WTC11 (cell line): ENCODE measurements around the gene PPP1R36. TPM values are rescaled to one million over a fixed set of nuclear protein-coding genes. Genes with fewer than 3 reads are reported as not detected.

Experiments used
- ATAC-seq: fragments of 200-7000 bp; cut with Tn5 transposase; 2 replicates; pipeline ENCODE4 v1.10.0; 2021; ENCODE audit warnings: mild to moderate bottlenecking, moderate library complexity
- CTCF ChIA-PET: fragments of 300-600 bp; sonication (Branson Sonifier 250); formaldehyde crosslinking; loops from one replicate; lab custom pipeline; 2021; ENCODE audit warnings: antibody characterized with exemption; lab: Charles Lee
- POLR2A ChIA-PET: fragments of 350-600 bp; sonication (Branson Sonifier 250); formaldehyde crosslinking; loops from one replicate; lab custom pipeline; 2021; ENCODE audit warnings: antibody characterized with exemption; lab: Charles Lee
- DNase-seq: peaks from one replicate; pipeline ENCODE4 v3.0.0; 2021; ENCODE audit warnings: low spot score
- H3K27ac Mint-ChIP-seq: 2 replicates; pipeline ENCODE4 v1.8.0; 2021; ENCODE audit warnings: mixed read lengths
- H3K27me3 Mint-ChIP-seq: 2 replicates; pipeline ENCODE4 v1.8.0; 2021; ENCODE audit warnings: low read depth, mild to moderate bottlenecking, moderate library complexity, mixed read lengths
- H3K36me3 Mint-ChIP-seq: 2 replicates; pipeline ENCODE4 v1.8.0; 2021; ENCODE audit warnings: mixed read lengths
- H3K4me1 Mint-ChIP-seq: 2 replicates; pipeline ENCODE4 v1.8.0; 2022; ENCODE audit warnings: mixed read lengths
- H3K4me3 Mint-ChIP-seq: 2 replicates; pipeline ENCODE4 v1.8.0; 2021; ENCODE audit warnings: mild to moderate bottlenecking, moderate library complexity, mixed read lengths
- H3K9me3 Mint-ChIP-seq: 2 replicates; pipeline ENCODE4 v1.8.0; 2021; ENCODE audit warnings: mixed read lengths
- ARID4B ChIP-seq: sonication (generic); formaldehyde crosslinking; IDR thresholded peaks from 2 replicates; pipeline ENCODE4 v1.8.0; 2023; ENCODE audit warnings: missing genetic modification reagents, mild to moderate bottlenecking, borderline replicate concordance
- CREB1 ChIP-seq: sonication (generic); formaldehyde crosslinking; IDR thresholded peaks from 2 replicates; pipeline ENCODE4 v1.8.0; 2023; ENCODE audit warnings: mild to moderate bottlenecking, missing genetic modification reagents
- EMX1 ChIP-seq: fragments of 250-450 bp; sonication (Bioruptor Pico); IDR thresholded peaks from 2 replicates; pipeline ENCODE4 v1.8.0; 2021; ENCODE audit warnings: mild to moderate bottlenecking
- FOXJ3 ChIP-seq: sonication (generic); formaldehyde crosslinking; IDR thresholded peaks from 2 replicates; pipeline ENCODE4 v1.9.0; 2021; ENCODE audit warnings: missing genetic modification reagents, mild to moderate bottlenecking, borderline replicate concordance
- FOXK1 ChIP-seq: sonication (generic); formaldehyde crosslinking; IDR thresholded peaks from 2 replicates; pipeline ENCODE4 v1.8.0; 2022; ENCODE audit warnings: mild to moderate bottlenecking, moderate library complexity, missing genetic modification reagents
- GRHL2 ChIP-seq: fragments of 250-450 bp; sonication (Bioruptor Pico); IDR thresholded peaks from 2 replicates; pipeline ENCODE4 v1.8.0; 2022; ENCODE audit warnings: mild to moderate bottlenecking, moderate library complexity; ENCODE audit not compliant: insufficient replicate concordance, severe bottlenecking
- HMGA2 ChIP-seq: fragments of 250-450 bp; sonication (Bioruptor Pico); IDR thresholded peaks from 2 replicates; pipeline ENCODE4 v1.4.0; 2021; ENCODE audit warnings: mild to moderate bottlenecking, moderate library complexity
- KAT7 ChIP-seq: sonication (generic); formaldehyde crosslinking; IDR thresholded peaks from 2 replicates; pipeline ENCODE4 v1.8.1; 2023; ENCODE audit warnings: missing genetic modification reagents, mild to moderate bottlenecking, borderline replicate concordance
- MLX ChIP-seq: sonication (generic); formaldehyde crosslinking; IDR thresholded peaks from 2 replicates; pipeline ENCODE4 v1.8.1; 2023; ENCODE audit warnings: mild to moderate bottlenecking, missing genetic modification reagents, moderate library complexity
- MYBL2 ChIP-seq: sonication (generic); formaldehyde crosslinking; IDR thresholded peaks from 2 replicates; pipeline ENCODE4 v1.8.1; 2023; ENCODE audit warnings: mild to moderate bottlenecking, moderate library complexity, missing genetic modification reagents
- NFATC4 ChIP-seq: fragments of 250-450 bp; sonication (Bioruptor Pico); IDR thresholded peaks from 2 replicates; pipeline ENCODE4 v1.9.0; 2021; ENCODE audit warnings: mild to moderate bottlenecking
- NFYB ChIP-seq: sonication (generic); formaldehyde crosslinking; conservative IDR thresholded peaks from 2 replicates; pipeline ENCODE4 v1.8.0; 2022; ENCODE audit warnings: low read depth, missing genetic modification reagents
- NR3C1 ChIP-seq: sonication (generic); formaldehyde crosslinking; conservative IDR thresholded peaks from 2 replicates; pipeline ENCODE4 v1.8.1; 2023; ENCODE audit warnings: low read depth, mild to moderate bottlenecking, missing genetic modification reagents
- OVOL2 ChIP-seq: fragments of 250-450 bp; sonication (Bioruptor Pico); IDR thresholded peaks from 2 replicates; pipeline ENCODE4 v1.9.0; 2021; ENCODE audit warnings: mild to moderate bottlenecking, borderline replicate concordance
- TCF7 ChIP-seq: sonication (generic); formaldehyde crosslinking; IDR thresholded peaks from 2 replicates; pipeline ENCODE4 v1.8.0; 2022; ENCODE audit warnings: mild to moderate bottlenecking, low read depth, missing genetic modification reagents, moderate library complexity
- ZNF232 ChIP-seq: sonication (generic); formaldehyde crosslinking; IDR thresholded peaks from 2 replicates; pipeline ENCODE4 v1.8.0; 2022; ENCODE audit warnings: mild to moderate bottlenecking, missing genetic modification reagents
- ZNF317 ChIP-seq: sonication (generic); formaldehyde crosslinking; IDR thresholded peaks from 2 replicates; pipeline ENCODE4 v1.8.1; 2023; ENCODE audit warnings: low read depth, mild to moderate bottlenecking, moderate library complexity, missing genetic modification reagents, borderline replicate concordance
- ZNF425 ChIP-seq: fragments of 250-450 bp; sonication (Bioruptor Pico); conservative IDR thresholded peaks from 2 replicates; pipeline ENCODE4 v1.9.0; 2021; ENCODE audit warnings: mild to moderate bottlenecking
- ZNF512 ChIP-seq: sonication (generic); formaldehyde crosslinking; IDR thresholded peaks from 2 replicates; pipeline ENCODE4 v1.8.1; 2022; ENCODE audit warnings: missing genetic modification reagents, borderline replicate concordance
- ZNF671 ChIP-seq: fragments of 250-450 bp; sonication (Bioruptor Pico); IDR thresholded peaks from 2 replicates; pipeline ENCODE4 v1.8.0; 2021; ENCODE audit warnings: mild to moderate bottlenecking
- total RNA-seq: library from RNA; stranded (reverse); gene quantifications from 3 replicates; pipeline ENCODE4 v1.2.3, GENCODE V29; 2021
- TF ChIP-seq, protein P1 (sequence below): fragments of 250-450 bp; sonication (Bioruptor Pico); IDR thresholded peaks from 2 replicates; pipeline ENCODE4 v1.9.0; 2021; ENCODE audit warnings: mild to moderate bottlenecking
- TF ChIP-seq, protein P2 (sequence below): sonication (generic); formaldehyde crosslinking; IDR thresholded peaks from 2 replicates; pipeline ENCODE4 v1.8.1; 2023; ENCODE audit warnings: mild to moderate bottlenecking, missing genetic modification reagents

PPP1R36 gene
- total RNA-seq, 1 experiment from 2014 or later, result 0.70 TPM

DNA sequence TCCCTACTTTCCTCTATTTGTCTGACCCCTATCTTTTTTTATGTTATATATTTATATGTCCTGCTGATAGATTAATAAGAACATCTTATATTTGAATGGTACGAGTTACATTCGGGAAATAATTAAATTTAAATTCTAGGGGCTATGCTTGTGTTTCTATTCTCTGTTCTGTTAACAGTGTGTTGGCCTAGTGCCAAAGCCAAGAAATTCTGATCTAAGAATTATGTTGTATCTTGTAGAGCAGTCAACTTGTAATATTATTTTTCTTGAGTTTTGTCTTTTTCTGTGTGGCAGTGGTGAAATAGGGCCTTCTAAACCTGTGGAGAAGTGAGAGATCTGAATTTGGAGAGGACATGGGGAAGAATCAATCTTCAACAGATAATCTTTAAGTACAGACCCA is 18.2 kb upstream of the PPP1R36 start:
- Mint-ChIP-seq H3K9me3 (no peaks in the 10 kb centered on the region), H3K27me3 (no peaks in the 10 kb centered on the region), H3K36me3 (no peaks in the 10 kb centered on the region), H3K27ac (peak overlapping the region; percentile 1; the same call in 1 of the 2 replicates), H3K4me3 (no peak overlapping the region), H3K4me1 (no peaks in the 10 kb centered on the region)
- ChIA-PET POLR2A (no interaction called here), CTCF (no interaction called here)
- no peak for ATAC-seq
- TF ChIP-seq TCF7 (CRISPR knock-in tag), result no peak
- TF ChIP-seq ZNF232 (CRISPR knock-in tag), result no peak
- TF ChIP-seq KAT7 (CRISPR knock-in tag), result no peak
- TF ChIP-seq ZNF425 (CRISPR knock-in tag), result no peak
- no peak for TF ChIP-seq ARID4B (CRISPR knock-in tag)
- no peak for TF ChIP-seq OVOL2 (CRISPR knock-in tag)
- TF ChIP-seq NFATC4 (CRISPR knock-in tag), result no peak
- no peak for TF ChIP-seq FOXJ3 (CRISPR knock-in tag)
- TF ChIP-seq MYBL2 (CRISPR knock-in tag), result no peak
- no peak for TF ChIP-seq ZNF317
- no peak for TF ChIP-seq NFYB (CRISPR knock-in tag)
- TF ChIP-seq, protein P1, sequence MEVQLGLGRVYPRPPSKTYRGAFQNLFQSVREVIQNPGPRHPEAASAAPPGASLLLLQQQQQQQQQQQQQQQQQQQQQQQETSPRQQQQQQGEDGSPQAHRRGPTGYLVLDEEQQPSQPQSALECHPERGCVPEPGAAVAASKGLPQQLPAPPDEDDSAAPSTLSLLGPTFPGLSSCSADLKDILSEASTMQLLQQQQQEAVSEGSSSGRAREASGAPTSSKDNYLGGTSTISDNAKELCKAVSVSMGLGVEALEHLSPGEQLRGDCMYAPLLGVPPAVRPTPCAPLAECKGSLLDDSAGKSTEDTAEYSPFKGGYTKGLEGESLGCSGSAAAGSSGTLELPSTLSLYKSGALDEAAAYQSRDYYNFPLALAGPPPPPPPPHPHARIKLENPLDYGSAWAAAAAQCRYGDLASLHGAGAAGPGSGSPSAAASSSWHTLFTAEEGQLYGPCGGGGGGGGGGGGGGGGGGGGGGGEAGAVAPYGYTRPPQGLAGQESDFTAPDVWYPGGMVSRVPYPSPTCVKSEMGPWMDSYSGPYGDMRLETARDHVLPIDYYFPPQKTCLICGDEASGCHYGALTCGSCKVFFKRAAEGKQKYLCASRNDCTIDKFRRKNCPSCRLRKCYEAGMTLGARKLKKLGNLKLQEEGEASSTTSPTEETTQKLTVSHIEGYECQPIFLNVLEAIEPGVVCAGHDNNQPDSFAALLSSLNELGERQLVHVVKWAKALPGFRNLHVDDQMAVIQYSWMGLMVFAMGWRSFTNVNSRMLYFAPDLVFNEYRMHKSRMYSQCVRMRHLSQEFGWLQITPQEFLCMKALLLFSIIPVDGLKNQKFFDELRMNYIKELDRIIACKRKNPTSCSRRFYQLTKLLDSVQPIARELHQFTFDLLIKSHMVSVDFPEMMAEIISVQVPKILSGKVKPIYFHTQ, result no peak
- TF ChIP-seq ZNF671, result no peak
- TF ChIP-seq EMX1 (CRISPR knock-in tag), result no peak
- no peak for DNase-seq

DNA sequence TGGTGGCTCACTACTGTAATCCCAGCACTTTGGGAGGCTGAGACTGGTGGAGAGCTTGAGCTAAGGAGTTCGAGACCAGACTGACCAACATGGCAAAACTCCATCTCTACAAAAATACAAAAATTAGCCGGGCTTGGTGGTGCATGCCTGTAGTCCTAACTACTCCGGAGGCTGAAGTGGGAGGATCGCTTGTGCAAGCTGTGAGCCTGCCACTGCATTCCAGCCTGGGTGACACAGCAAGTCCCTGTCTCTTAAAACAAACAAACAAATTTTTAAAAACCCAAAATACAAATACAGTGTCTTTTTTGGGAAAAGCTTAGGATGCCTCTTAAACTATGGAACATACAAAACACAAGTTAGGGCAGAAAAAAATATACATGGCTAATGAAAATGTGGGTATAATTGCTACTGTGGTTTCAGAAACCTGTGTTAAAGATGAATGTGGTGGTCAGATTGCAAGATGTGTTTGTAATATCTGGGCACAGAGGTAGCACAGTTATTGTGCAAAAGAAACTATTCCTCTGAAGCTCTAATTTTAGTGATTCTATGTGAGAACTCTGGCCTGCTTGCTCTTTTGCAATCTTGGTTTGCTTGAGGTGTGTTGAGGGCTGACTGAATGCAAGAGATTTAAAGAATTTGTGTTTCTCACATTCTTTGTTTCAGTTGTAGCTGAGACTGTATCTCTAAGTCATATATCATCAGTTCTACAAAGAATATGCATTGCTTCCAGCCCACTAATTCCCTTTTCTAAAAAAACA is 13.1 kb upstream of the PPP1R36 start:
- no peak overlapping the region for H3K4me3 Mint-ChIP-seq
- H3K27ac Mint-ChIP-seq, result no peak overlapping the region; the same call in 1 of the 2 replicates
- H3K27me3 Mint-ChIP-seq, result peaks cover 11% of the 10 kb centered on the region
- DNase-seq (no peak), ATAC-seq (no peak)
- H3K4me1 Mint-ChIP-seq, result peaks cover 9% of the 10 kb centered on the region
- POLR2A ChIA-PET, result no interaction called here
- CTCF ChIA-PET, result no interaction called here
- peaks cover 12% of the 10 kb centered on the region for H3K9me3 Mint-ChIP-seq
- peaks cover 14% of the 10 kb centered on the region for H3K36me3 Mint-ChIP-seq
- TF ChIP-seq HMGA2, result no peak
- no peak for TF ChIP-seq ZNF671
- TF ChIP-seq EMX1 (CRISPR knock-in tag), result no peak
- no peak for TF ChIP-seq ZNF512 (CRISPR knock-in tag)
- TF ChIP-seq, protein P2, sequence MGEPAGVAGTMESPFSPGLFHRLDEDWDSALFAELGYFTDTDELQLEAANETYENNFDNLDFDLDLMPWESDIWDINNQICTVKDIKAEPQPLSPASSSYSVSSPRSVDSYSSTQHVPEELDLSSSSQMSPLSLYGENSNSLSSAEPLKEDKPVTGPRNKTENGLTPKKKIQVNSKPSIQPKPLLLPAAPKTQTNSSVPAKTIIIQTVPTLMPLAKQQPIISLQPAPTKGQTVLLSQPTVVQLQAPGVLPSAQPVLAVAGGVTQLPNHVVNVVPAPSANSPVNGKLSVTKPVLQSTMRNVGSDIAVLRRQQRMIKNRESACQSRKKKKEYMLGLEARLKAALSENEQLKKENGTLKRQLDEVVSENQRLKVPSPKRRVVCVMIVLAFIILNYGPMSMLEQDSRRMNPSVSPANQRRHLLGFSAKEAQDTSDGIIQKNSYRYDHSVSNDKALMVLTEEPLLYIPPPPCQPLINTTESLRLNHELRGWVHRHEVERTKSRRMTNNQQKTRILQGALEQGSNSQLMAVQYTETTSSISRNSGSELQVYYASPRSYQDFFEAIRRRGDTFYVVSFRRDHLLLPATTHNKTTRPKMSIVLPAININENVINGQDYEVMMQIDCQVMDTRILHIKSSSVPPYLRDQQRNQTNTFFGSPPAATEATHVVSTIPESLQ, result no peak
- TF ChIP-seq FOXK1, result no peak
- TF ChIP-seq NR3C1 (CRISPR knock-in tag), result no peak
- no peak for TF ChIP-seq GRHL2 (CRISPR knock-in tag)
- no peak for TF ChIP-seq MLX (CRISPR knock-in tag)
- no peak for TF ChIP-seq CREB1 (CRISPR knock-in tag)
